PFSK-1 (cell line): ENCODE results near the gene ZNF445.

Experiments
- POLR2AphosphoS5 ChIP-seq: IDR thresholded peaks from 2 replicates; pipeline ENCODE4 v1.6.1; 2012; ENCODE audit warnings: low read depth, mild to moderate bottlenecking, control low read depth, low read length, moderate library complexity
- SIN3A ChIP-seq: IDR thresholded peaks from 2 replicates; pipeline ENCODE4 v1.6.1; 2012; ENCODE audit warnings: mild to moderate bottlenecking, low read length, moderate library complexity, borderline replicate concordance; ENCODE audit not compliant: insufficient read depth

DNA sequence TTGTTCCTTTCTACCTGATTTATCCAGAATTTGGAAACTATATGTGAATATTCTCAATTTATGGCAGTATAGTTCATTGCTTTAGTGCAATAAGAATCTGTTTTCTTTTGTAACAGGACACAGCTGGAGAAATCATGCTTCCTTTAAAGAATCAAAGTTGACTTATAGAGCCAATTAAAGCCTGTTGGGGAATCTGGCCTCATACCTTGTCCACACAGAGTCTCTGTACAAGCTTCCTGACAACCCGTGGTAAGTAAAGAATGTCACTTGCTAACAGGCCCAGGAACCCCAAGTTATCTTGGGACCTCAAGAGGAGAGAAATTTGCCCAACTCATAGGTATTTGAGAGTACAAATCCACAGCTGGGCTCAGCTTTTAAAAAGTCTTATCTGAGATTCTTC is 10.2 kb downstream of the ZNF445 start:
- TF ChIP-seq SIN3A (no peak), POLR2AphosphoS5 (no peak)
